NCI-H510A treated with DMSO at 0.1 percent for 48 hours (cell line): Measurements from ENCODE around the gene RRP12.
"Not testable (repeated sequence)": the region's sequence is repeated elsewhere in the genome, so short reads cannot be mapped to it uniquely, and the experiment has no call there.

Experiments used
- DNase-seq: peaks from one replicate; lab custom pipeline; 2025; lab: John Stamatoyannopoulos, UW

RRP12 gene

DNA sequence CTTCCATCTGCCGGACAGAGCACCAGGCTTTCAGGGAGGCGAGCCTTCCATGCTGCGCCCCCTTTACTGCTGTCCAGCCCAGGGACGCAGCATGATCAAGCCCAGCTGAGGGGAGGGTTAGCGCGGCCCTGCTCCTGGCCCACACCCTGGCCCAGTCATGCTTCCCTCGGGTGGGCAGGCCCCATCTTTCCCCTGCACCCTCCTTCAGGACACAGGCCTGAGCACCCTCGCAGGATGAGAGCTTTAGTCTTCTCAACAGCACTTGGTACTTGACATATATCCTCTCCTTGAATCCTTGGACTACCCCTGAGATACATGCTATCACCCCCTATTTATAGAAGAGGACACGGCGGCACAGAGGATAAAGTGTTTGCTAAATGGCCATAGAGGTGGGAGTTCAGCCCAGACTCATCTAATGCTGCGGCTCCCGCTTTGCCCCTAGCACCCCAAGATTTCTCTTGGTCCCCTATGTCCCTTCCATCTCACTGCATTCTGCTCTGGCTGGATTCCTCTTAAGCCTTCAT, 34.0 kb downstream of the RRP12 start:
- no peak for DNase-seq

- no peak for DNase-seq
Measured at GRCh38 chr10:97366572-97366971, 34.6 kb downstream of the RRP12 start.

GRCh38 chr10:97365761-97366351, 35.3 kb downstream of the RRP12 start:
- DNase-seq = no peak

DNA sequence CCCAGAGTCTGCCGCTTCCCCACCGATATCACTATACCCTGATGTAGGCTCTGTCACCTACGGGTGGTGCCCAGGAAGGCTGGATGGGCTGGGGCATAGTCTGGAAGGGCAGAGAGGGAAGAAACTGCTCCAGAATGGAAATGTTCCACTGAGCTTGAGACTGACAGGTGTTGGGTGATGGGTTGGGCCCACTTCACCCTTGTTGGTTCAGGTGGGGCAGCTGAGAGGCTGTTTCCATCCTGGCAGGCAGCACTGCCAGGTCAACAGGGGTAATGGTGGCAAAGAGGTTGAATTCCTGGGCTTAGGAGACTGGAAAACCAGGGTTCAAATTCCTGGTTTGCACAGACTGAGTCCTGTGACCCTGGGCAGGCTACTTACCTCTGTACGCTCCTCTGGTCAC, 38.1 kb downstream of the RRP12 start:
- no peak for DNase-seq

GRCh38 chr10:97362310-97363033, 38.7 kb downstream of the RRP12 start:
- no peak for DNase-seq

DNA sequence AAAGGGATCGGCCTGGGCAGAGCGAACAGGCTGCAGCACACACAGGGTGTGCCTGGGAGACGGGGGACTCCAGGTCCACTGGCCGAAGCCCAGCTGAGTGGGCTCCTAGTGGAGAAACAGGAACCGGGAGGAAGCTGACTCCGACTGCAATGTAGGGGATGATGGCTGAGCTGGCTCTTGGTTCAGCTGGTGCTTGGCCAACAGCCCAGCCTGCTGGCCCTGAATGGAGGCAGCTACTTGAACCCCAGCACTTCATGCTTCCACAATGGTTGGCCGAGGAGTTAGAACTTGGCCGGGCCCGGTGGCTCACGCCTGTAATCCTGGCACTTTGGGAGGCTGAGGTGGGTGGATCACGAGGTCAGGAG, 39.6 kb downstream of the RRP12 start:
- no peak for DNase-seq

GRCh38 chr10:97360705-97361536, 40.2 kb downstream of the RRP12 start:
- no peak for DNase-seq

DNA sequence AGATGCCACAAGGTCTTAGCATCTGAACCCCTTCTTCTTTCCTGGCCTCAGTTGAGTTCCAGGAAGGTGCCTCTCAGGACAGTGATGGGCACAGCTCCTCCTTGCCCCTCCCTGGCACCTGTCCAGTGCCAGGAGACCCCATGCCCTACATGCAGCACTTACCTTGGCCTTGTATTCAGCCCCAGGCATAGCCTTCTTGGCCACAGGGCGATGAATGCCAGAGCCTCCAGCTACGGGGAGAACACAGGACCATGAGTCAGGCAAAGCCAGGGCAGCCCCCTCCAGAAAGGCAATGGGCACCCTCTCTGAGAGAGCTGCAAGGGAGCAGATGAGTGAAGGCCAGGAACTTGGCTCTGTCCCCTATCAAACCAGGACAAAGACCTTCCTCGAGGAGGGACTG, 42.4 kb downstream of the RRP12 start:
- no peak for DNase-seq

- no peak for DNase-seq
Measured at GRCh38 chr10:97358349-97358748, 42.8 kb downstream of the RRP12 start.

DNA sequence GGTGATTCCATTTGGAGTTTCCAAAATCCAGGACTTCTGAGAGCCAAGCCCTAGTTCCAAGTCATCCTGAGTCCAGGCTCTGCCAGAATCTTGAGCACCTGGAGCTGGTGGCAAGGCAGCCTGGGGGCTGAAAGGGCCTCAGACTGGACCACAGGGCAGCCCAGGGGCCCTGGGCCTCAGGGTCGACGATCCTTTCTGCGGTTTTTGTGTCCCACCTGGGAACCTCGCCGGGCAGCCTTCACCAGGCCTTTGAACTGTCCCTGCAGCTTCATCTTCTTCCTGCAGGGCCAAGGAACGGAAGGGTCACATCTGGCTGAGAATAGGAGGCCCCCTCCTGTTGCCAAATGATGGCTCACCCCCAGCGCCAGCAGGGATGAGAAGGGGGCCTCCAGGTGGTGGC, 44.2 kb downstream of the RRP12 start:
- DNase-seq = no peak

- no peak for DNase-seq
Measured at GRCh38 chr10:97356318-97356914, 44.7 kb downstream of the RRP12 start.

GRCh38 chr10:97355571-97355975, 45.6 kb downstream of the RRP12 start:
- DNase-seq = no peak

DNA sequence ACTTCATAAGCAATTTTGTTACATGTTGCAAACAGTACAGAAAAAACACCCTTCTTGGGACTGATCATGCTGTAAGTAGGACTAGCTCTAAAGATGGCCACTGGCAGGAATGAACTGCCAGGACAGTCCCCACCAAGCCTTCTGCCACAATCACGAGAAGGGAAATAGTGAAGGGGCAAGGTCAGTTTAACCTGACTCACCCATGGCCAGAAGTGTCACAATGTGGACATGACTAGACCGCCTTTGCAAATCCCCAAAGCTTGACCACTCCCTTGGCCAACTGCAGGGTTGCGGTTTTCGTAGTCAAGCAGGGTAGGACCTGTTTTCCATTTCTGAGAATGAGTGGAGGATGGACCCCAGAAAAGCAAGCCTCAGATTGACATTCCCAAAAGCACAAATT, 47.2 kb downstream of the RRP12 start:
- DNase-seq = no peak

DNA sequence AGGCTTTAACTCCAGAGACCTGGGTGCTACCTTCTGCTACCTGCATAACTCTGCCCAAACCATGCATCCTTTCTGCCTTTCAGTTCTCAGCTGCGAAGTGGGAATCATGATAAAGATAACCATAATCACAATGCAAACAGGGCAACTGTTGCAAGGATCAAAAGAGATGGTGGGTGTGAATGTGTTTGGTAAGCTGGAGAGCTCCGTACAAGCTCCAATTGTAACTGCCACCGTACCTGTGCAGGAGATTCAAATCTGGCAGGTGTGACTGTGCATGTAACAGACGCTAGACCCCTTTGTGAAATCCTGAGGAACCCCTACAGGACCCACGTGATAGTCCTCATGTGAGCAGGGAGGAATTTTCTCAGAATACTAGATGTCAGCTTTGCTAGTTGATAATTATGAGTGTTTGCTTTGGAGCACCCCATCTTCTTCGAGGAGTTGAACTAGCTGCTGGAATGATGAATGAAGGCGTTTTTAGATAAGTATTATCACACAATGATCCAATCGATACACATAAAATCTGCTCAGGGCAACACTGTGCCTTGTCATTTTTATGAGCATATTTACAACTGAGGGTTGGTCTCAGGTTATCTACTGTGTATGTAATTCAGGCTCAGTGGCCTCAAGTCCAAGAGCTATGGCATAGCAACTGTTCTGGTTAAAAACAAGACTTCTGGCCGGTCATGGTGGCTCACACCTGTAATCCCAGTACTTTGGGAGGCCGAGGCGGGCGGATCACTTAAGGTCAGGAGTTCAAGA, 51.2 kb downstream of the RRP12 start:
- no peak for DNase-seq

DNA sequence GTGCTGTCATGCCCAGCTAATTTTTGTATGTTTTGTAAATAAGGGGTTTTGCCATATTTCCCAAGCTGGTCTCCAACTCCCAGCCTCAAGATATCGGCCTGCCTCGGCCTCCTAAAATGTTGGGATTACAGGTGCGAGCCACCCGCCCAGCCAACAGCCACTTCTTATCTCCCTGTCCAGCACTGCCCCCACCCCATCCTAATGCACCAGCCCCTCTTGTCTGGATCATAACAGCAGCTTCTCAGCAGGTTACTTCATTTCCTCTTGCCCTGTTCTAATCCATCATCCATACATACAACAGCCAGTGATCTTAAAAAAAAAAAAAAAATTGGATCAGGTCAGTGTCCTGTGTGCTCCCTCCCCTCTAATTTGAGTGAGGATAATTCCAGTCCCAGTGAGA, 53.8 kb downstream of the RRP12 start:
- DNase-seq = no peak

DNA sequence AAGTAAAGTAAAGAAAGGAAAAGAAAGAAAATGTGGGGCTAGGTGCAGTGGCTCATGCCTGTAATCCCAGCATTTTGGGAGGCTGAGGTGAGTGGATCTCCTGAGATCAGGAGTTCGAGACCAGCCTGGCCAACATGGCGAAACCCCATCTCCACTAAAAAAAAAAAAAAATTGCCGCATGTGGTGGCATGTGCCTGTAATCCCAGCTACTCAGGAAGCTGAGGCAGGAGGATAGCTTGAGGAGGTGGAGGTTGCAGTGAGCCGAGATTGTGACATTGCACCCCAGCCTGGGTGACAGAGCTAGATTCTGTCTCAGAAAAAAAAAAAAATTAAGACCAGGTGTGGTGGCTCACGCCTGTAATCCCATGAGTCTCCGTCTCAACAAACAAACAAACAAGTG, 57.5 kb downstream of the RRP12 start:
- DNase-seq = not testable (repeated sequence)

DNA sequence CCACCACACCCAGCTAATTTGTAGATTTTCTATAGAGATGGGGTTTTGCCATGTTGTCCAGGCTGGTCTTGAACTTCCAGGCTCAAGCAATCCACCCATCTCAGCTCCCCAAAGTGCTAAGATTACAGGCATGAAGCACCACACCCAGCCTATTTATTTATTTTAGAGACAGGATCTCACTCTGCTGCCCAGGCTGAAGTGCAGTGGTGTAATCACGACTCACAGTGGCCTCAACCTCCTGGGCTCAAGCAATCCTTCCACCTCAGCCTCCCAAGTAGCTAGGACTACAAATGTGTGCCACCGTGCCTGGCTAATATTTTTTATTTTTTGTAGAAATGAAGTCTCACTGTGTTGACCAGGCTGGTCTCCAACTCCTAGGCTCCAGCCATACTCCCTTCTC, 59.7 kb downstream of the RRP12 start:
- no peak for DNase-seq

GRCh38 chr10:97338041-97338440, 63.1 kb downstream of the RRP12 start:
- DNase-seq = no peak

DNA sequence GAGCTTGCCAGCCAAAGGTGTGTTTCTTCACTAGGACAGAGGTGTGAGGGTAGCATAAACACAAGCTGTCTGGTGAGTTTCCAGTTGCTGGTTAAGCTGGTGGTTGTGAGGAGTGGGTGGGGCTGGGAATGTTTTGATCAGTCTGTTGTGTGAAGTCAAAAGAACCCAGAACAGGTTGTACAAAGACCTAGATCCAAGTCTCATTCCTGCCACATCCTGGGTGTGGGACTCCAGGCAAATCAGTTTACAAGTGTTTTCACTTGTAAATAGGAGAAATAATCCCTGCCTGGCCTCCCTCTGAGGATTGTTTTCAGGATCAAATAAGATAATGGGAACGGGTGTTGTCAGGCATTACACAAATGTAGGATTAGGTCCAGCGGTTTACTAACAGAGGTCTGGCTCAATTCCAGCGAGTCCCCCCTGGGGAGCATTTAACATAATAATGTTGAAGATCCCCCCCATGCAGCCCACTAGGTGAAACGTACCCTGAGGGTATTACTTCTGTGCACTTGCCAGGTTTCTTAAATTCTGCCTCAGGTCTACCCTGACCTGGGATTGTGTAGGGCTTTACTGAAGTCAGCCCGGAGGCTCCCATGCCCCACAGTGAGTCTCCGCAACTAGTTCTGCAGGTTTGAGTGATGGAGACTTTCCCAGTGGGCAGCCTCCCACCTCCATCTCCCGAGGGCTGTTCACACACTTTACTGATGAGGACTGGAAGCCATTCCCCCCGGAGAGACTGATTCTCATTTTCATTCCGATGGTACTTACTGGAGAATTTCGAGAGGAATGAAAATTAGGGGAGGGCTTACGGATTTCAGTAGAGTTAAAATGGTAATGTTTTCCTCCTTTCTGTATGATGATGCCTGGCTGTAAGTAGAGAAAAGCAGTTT, 64.0 kb downstream of the RRP12 start:
- DNase-seq = peak; percentile 54

DNA sequence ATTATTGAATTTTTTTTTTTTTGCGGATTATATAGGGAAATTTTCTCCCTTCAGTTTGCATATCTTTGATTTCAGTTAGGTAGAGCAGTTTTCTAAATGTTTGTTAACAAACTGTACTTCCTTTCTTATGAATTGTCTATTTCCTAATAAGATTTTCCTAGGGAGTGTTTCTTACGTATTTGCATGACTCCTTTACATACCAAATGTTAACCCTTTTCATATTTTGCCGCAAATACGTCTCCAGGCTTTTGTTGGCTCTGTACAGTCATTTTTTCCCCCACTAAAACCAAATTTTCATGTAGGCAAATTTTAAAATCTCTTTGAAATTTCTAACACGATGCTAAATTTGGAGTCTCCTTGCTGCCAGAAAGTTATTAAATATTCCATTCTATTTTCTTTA, 64.7 kb downstream of the RRP12 start:
- no peak for DNase-seq

- DNase-seq = no peak
Measured at GRCh38 chr10:97336006-97336405, 65.1 kb downstream of the RRP12 start.
